Measurements from ENCODE around the gene IGFBP2. TPM values are rescaled to one million over a fixed set of nuclear protein-coding genes. Genes with fewer than 3 reads are reported as not detected.
A peak's percentile ranks its signal among the peaks of the same experiment; 100 is the strongest.

IGFBP2 gene
- total RNA-seq, 4 donors from 2014 or later, result 126 to 243 (median 153) TPM

- ATAC-seq (ENCODE audit: low FRiP score), result peak; percentile 46
- TF ChIP-seq CTCF (IDR thresholded peaks at IDR 0.05), result peak in 2 of 3 donors; percentile 73 to 90
- peak; percentile 60 for DNase-seq (ENCODE audit: low spot score)
Measured at GRCh38 chr2:216666461-216667233, 33.4 kb downstream of the IGFBP2 start.

GRCh38 chr2:216670266-216671080 is 37.3 kb downstream of the IGFBP2 start:
- DNase-seq (ENCODE audit: low spot score), result no peak
- TF ChIP-seq CTCF (IDR thresholded peaks at IDR 0.05), result no peak
- no peak for ATAC-seq (ENCODE audit: low FRiP score)

- no peak for TF ChIP-seq CTCF (IDR thresholded peaks at IDR 0.05)
- DNase-seq (ENCODE audit: low spot score), result no peak
- ATAC-seq (ENCODE audit: low FRiP score), result no peak
Measured at GRCh38 chr2:216671081-216671411, 37.8 kb downstream of the IGFBP2 start.

GRCh38 chr2:216671791-216672343 is 38.6 kb downstream of the IGFBP2 start:
- DNase-seq (ENCODE audit: low spot score) (no peak), ATAC-seq (ENCODE audit: low FRiP score) (no peak)
- no peak for TF ChIP-seq CTCF (IDR thresholded peaks at IDR 0.05)

- ATAC-seq (ENCODE audit: low FRiP score), result no peak
Measured at GRCh38 chr2:216672466-216672865, 39.2 kb downstream of the IGFBP2 start.

GRCh38 chr2:216673021-216673420 is 39.8 kb downstream of the IGFBP2 start:
- DNase-seq (ENCODE audit: low spot score) (no peak), ATAC-seq (ENCODE audit: low FRiP score) (no peak)
- no peak for TF ChIP-seq CTCF (IDR thresholded peaks at IDR 0.05)

More at GRCh38 chr2:216672466-216672865, 39.2 kb downstream of the IGFBP2 start:
- DNase-seq (ENCODE audit: low spot score), result no peak
- TF ChIP-seq CTCF (IDR thresholded peaks at IDR 0.05), result no peak
